Caco-2 (cell line): ENCODE results near the gene SLC6A8. TPM values are rescaled to one million over a fixed set of nuclear protein-coding genes. Genes with fewer than 3 reads are reported as not detected.

ENCODE experiments used
- BruUV-seq: library from RNA; stranded (reverse); fragments of 400-500 nt; replicated peaks from 2 replicates; lab custom pipeline; 2021; lab: Mats Ljungman, UMichigan
- CTCF ChIA-PET: fragments of 300-600 bp; sonication (Branson Sonifier 250); formaldehyde crosslinking; loops from one replicate; lab custom pipeline; 2022; ENCODE audit warnings: antibody characterized with exemption; lab: Charles Lee
- POLR2A ChIA-PET: fragments of 300-600 bp; sonication (Branson Sonifier 250); formaldehyde crosslinking; loops from one replicate; lab custom pipeline; 2022; ENCODE audit warnings: antibody characterized with exemption; lab: Charles Lee
- DNase-seq, 2 experiments: peaks; one replicate each; pipeline versions ENCODE4 v3.0.0 to v3.0.0-alpha.2; 2020 to 2022
- H3K27me3 ChIP-seq: replicated peaks from 2 replicates; pipeline ENCODE4 v1.6.0; 2011; ENCODE audit warnings: low read length; ENCODE audit not compliant: control insufficient read depth, insufficient read depth
- H3K36me3 ChIP-seq: 2 replicates; pipeline ENCODE4 v1.5.1; 2011; ENCODE audit warnings: low read length; ENCODE audit not compliant: control insufficient read depth, insufficient read depth
- H3K4me1 ChIP-seq: fragments of 250-450 bp; sonication (Bioruptor Pico); 2 replicates; pipeline ENCODE4 v1.5.1; 2020; ENCODE audit warnings: mild to moderate bottlenecking
- H3K4me3 ChIP-seq: 2 replicates; pipeline ENCODE4 v1.5.1; 2011; ENCODE audit warnings: low read depth, mild to moderate bottlenecking, control low read depth, low read length
- H3K9me3 ChIP-seq: fragments of 250-450 bp; sonication (Bioruptor Pico); 2 replicates; pipeline ENCODE4 v1.5.1; 2020; ENCODE audit warnings: mild to moderate bottlenecking, moderate library complexity
- H3K27ac Mint-ChIP-seq: one replicate; pipeline ENCODE4 v1.8.0; 2022; ENCODE audit warnings: mixed read lengths; ENCODE audit not compliant: unreplicated experiment
- H3K27me3 Mint-ChIP-seq: one replicate; pipeline ENCODE4 v1.8.0; 2022; ENCODE audit warnings: mixed read lengths; ENCODE audit not compliant: insufficient read depth, unreplicated experiment
- H3K36me3 Mint-ChIP-seq: one replicate; pipeline ENCODE4 v1.8.0; 2022; ENCODE audit warnings: mild to moderate bottlenecking, mixed read lengths; ENCODE audit not compliant: insufficient read depth, unreplicated experiment
- H3K4me1 Mint-ChIP-seq: one replicate; pipeline ENCODE4 v1.8.0; 2022; ENCODE audit warnings: low read depth, mixed read lengths; ENCODE audit not compliant: unreplicated experiment
- H3K4me3 Mint-ChIP-seq: one replicate; pipeline ENCODE4 v1.8.0; 2022; ENCODE audit warnings: mild to moderate bottlenecking, moderate library complexity, mixed read lengths; ENCODE audit not compliant: unreplicated experiment
- H3K9me3 Mint-ChIP-seq: one replicate; pipeline ENCODE4 v1.8.0; 2022; ENCODE audit warnings: mixed read lengths; ENCODE audit not compliant: unreplicated experiment
- intact Hi-C: fragments of 100-400 bp; cut with micrococcal nuclease; formaldehyde crosslinking; loops from one replicate; pipeline ENCODE4 v1.10.0; 2022; ENCODE audit not compliant: unreplicated experiment
- total RNA-seq: library from RNA; stranded (reverse); gene quantifications from 2 replicates; pipeline ENCODE4 v1.2.3, GENCODE V29; 2022
- TF ChIP-seq, protein P1 (sequence below), 2 experiments: fragments of 200-600 bp in 1 of 2; IDR thresholded peaks; 1 replicate in 1 of 2; 2 replicates in 1 of 2; pipeline versions ENCODE4 v1.5.1 to v1.8.0; 2011 to 2022; ENCODE audit warnings: antibody characterized with exemption in 1 of 2, control low read depth in 1 of 2, inconsistent platforms in 1 of 2, low read depth in 1 of 2, low read length in 1 of 2, mild to moderate bottlenecking in 1 of 2, moderate library complexity in 1 of 2; ENCODE audit not compliant: insufficient read depth in 1 of 2, severe bottlenecking in 1 of 2, unreplicated experiment in 1 of 2

Gene SLC6A8
- total RNA-seq, 1 experiment from 2014 or later: 8.8 TPM

DNA sequence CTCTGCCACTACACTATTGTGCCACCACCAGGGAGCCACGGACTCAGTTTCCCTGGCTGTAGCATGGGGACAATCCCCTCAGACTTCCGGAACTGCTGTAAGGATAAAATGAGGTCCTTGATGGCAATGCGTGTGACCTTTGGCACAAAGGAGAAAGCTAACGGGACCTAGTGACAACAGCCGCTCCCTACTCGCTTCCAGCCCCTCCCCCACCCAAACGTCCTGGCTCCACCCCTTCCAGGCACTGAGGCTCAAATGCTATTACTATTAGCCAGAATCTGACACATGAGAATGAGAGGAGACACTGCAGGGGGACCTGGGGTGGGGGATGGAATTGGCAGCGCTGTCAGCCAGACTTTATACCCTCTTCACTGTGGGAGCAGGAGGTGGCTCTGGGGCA lies 46.1 kb upstream of the SLC6A8 start:
- Mint-ChIP-seq H3K4me1 (peaks cover 6% of the 10 kb centered on the region), H3K27me3 (peaks cover 4% of the 10 kb centered on the region), H3K27ac (no peak overlapping the region), H3K4me3 (peak overlapping the region; percentile 60), H3K36me3 (no peaks in the 10 kb centered on the region), H3K9me3 (no peaks in the 10 kb centered on the region)
- H3K27me3 ChIP-seq: no peaks in the 10 kb centered on the region
- BruUV-seq: no TSS peak
- H3K9me3 ChIP-seq: no peaks in the 10 kb centered on the region
- H3K4me1 ChIP-seq: peaks cover 22% of the 10 kb centered on the region
- ChIA-PET CTCF (no interaction called here), POLR2A (no interaction called here)
- TF ChIP-seq, protein P1, sequence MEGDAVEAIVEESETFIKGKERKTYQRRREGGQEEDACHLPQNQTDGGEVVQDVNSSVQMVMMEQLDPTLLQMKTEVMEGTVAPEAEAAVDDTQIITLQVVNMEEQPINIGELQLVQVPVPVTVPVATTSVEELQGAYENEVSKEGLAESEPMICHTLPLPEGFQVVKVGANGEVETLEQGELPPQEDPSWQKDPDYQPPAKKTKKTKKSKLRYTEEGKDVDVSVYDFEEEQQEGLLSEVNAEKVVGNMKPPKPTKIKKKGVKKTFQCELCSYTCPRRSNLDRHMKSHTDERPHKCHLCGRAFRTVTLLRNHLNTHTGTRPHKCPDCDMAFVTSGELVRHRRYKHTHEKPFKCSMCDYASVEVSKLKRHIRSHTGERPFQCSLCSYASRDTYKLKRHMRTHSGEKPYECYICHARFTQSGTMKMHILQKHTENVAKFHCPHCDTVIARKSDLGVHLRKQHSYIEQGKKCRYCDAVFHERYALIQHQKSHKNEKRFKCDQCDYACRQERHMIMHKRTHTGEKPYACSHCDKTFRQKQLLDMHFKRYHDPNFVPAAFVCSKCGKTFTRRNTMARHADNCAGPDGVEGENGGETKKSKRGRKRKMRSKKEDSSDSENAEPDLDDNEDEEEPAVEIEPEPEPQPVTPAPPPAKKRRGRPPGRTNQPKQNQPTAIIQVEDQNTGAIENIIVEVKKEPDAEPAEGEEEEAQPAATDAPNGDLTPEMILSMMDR (IDR thresholded peaks at IDR 0.05; ENCODE audit: insufficient read depth in 1 of 2, low read depth in 1 of 2, low read length in 1 of 2, severe bottlenecking in 1 of 2, unreplicated experiment in 1 of 2): no peak
- DNase-seq: no peak
- no peaks in the 10 kb centered on the region for H3K36me3 ChIP-seq
- intact Hi-C loops: no loop called here
- no peak overlapping the region for H3K4me3 ChIP-seq

DNA sequence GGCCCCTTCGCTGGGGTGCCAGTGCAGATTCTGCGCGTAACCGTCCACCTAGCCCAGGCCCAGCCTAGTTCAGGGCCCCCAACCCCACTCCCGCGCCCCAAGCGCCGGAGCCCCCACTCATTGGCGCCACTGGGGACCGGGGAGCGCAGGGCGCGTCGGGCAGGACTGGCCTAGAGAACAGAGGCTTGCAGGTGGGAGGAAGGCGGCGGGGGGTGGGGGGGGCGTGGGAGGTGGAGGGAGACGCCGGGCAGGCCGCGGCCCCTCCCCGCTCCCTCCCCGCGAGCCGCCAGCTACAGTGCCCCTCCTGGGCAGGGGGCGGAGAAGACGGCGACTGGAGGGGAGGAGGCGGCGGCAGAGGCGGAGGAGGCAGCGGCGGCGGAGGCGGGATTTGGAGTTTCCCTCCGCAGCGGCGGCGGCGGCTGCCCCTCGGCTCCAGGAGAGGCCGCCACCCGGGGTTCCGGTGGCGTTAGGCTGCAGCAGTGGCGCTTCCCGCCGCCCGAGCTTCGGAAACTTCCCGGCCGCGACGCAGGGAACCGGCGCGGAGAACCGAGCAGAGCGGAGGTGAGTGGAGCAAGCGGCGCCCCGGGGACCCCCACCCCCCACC lies 45.6 kb upstream of the SLC6A8 start:
- H3K27me3 Mint-ChIP-seq: peaks cover 4% of the 10 kb centered on the region
- Histone ChIP-seq H3K27me3 (no peaks in the 10 kb centered on the region), H3K36me3 (no peaks in the 10 kb centered on the region), H3K4me3 (peak overlapping the region; percentile 26), H3K9me3 (no peaks in the 10 kb centered on the region), H3K4me1 (peaks cover 24% of the 10 kb centered on the region)
- peak in 1 of 2 experiments; percentile 30 for DNase-seq
- H3K36me3 Mint-ChIP-seq: no peaks in the 10 kb centered on the region
- H3K4me1 Mint-ChIP-seq: peaks cover 6% of the 10 kb centered on the region
- no peak overlapping the region for H3K27ac Mint-ChIP-seq
- ChIA-PET POLR2A (no interaction called here), CTCF (no interaction called here)
- H3K4me3 Mint-ChIP-seq: peak overlapping the region; percentile 60
- no TSS peak for BruUV-seq
- intact Hi-C loops: no loop called here
- TF ChIP-seq, protein P1 (IDR thresholded peaks at IDR 0.05; ENCODE audit: insufficient read depth in 1 of 2, low read depth in 1 of 2, low read length in 1 of 2, severe bottlenecking in 1 of 2, unreplicated experiment in 1 of 2): no peak
- H3K9me3 Mint-ChIP-seq: no peaks in the 10 kb centered on the region

DNA sequence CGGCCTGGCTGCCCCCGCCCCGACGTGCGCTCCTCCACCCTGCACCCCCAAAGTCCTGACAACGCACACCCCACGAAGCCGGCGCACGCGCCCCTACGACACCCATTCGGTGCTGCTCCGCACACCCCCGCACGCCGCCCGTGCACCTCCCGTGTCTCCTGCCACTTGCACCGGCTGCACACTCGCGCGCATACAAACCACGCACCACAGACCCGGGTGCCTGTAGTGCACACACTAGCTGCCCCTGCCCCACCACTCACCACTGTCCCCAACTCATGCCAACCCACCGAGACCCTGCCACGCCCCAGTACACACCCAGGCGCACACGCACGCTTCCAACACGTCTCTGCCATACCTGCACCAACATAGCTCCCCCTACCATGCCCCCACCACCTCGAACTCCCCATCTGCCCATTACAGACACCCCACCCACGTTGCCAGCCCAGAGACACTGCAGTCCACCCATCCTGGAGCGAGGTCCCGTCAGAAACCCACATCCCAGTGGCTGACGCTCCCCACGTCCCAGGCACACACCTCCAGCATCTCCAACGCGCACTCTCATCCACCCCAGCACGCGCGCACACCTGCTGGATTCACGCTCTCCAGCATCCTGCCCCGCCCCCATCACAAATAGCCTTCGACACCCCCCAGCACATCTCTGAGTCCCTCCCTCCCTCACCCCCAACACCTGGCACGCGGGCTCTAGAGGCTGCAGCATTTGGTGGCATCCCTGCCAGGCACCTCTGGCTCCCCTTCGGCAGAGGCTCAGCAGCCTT lies 44.9 kb upstream of the SLC6A8 start:
- H3K36me3 ChIP-seq: no peaks in the 10 kb centered on the region
- H3K36me3 Mint-ChIP-seq: no peaks in the 10 kb centered on the region
- no TSS peak for BruUV-seq
- no peaks in the 10 kb centered on the region for H3K9me3 Mint-ChIP-seq
- H3K27me3 ChIP-seq: no peaks in the 10 kb centered on the region
- peak overlapping the region; percentile 32 for H3K4me3 ChIP-seq
- peaks cover 4% of the 10 kb centered on the region for H3K27me3 Mint-ChIP-seq
- H3K4me3 Mint-ChIP-seq: peak overlapping the region; percentile 60
- DNase-seq: no peak
- peaks cover 24% of the 10 kb centered on the region for H3K4me1 ChIP-seq
- TF ChIP-seq, protein P1 (IDR thresholded peaks at IDR 0.05; ENCODE audit: insufficient read depth in 1 of 2, low read depth in 1 of 2, low read length in 1 of 2, severe bottlenecking in 1 of 2, unreplicated experiment in 1 of 2): no peak
- no peaks in the 10 kb centered on the region for H3K9me3 ChIP-seq
- peaks cover 6% of the 10 kb centered on the region for H3K4me1 Mint-ChIP-seq
- intact Hi-C loops: no loop called here
- POLR2A ChIA-PET: no interaction called here
- CTCF ChIA-PET: no interaction called here
- H3K27ac Mint-ChIP-seq: no peak overlapping the region
